ENCODE data around the gene COG3.

The COG3 gene

GRCh38 chr13:45473627-45474026 lies 8.9 kb downstream of the COG3 start:
- Histone ChIP-seq H3K27me3 (ENCODE audit: insufficient read depth, poor library complexity, severe bottlenecking) (no peaks in the 10 kb centered on the region), H3K4me3 (replicated peaks; ENCODE audit: insufficient read depth, low read length) (no peak overlapping the region), H3K27ac (replicated peaks) (no peak overlapping the region)
- no peak for TF ChIP-seq SPI1 (IDR thresholded peaks at IDR 0.05; ENCODE audit: borderline replicate concordance, low read depth)
- no peak for TF ChIP-seq CTCF (IDR thresholded peaks at IDR 0.05; ENCODE audit: insufficient read depth, low read length)
- no peak for TF ChIP-seq POLR2AphosphoS5 (IDR thresholded peaks at IDR 0.05; ENCODE audit: low read depth)
- no peak for TF ChIP-seq REST (IDR thresholded peaks at IDR 0.05; ENCODE audit: insufficient replicate concordance, low read depth)
- no peak for DNase-seq (ENCODE audit: low read depth in 1 of 2, low spot score in 1 of 2)

GRCh38 chr13:45474584-45475454 lies 10.1 kb downstream of the COG3 start:
- TF ChIP-seq GABPA (IDR thresholded peaks at IDR 0.05; ENCODE audit: low read depth): no peak
- no peak for TF ChIP-seq REST (IDR thresholded peaks at IDR 0.05; ENCODE audit: insufficient replicate concordance, low read depth)
- no peak for TF ChIP-seq SPI1 (IDR thresholded peaks at IDR 0.05; ENCODE audit: borderline replicate concordance, low read depth)
- TF ChIP-seq CTCF (IDR thresholded peaks at IDR 0.05; ENCODE audit: insufficient read depth, low read length): no peak
- no peak for TF ChIP-seq POLR2AphosphoS5 (IDR thresholded peaks at IDR 0.05; ENCODE audit: low read depth)
- no peak overlapping the region for H3K4me3 ChIP-seq (replicated peaks; ENCODE audit: insufficient read depth, low read length)
- no peak overlapping the region for H3K27ac ChIP-seq (replicated peaks)
- no peaks in the 10 kb centered on the region for H3K27me3 ChIP-seq (ENCODE audit: insufficient read depth, poor library complexity, severe bottlenecking)
- DNase-seq (ENCODE audit: low read depth in 1 of 2, low spot score in 1 of 2): no peak

GRCh38 chr13:45479661-45480060 lies 14.9 kb downstream of the COG3 start:
- DNase-seq (ENCODE audit: low read depth in 1 of 2, low spot score in 1 of 2): no peak
- no peak for TF ChIP-seq REST (IDR thresholded peaks at IDR 0.05; ENCODE audit: insufficient replicate concordance, low read depth)
- no peak for TF ChIP-seq POLR2AphosphoS5 (IDR thresholded peaks at IDR 0.05; ENCODE audit: low read depth)
- no peak for TF ChIP-seq GABPA (IDR thresholded peaks at IDR 0.05; ENCODE audit: low read depth)
- no peak for TF ChIP-seq CTCF (IDR thresholded peaks at IDR 0.05; ENCODE audit: insufficient read depth, low read length)
- no peak for TF ChIP-seq SPI1 (IDR thresholded peaks at IDR 0.05; ENCODE audit: borderline replicate concordance, low read depth)
- Histone ChIP-seq H3K4me3 (replicated peaks; ENCODE audit: insufficient read depth, low read length) (no peak overlapping the region), H3K27me3 (ENCODE audit: insufficient read depth, poor library complexity, severe bottlenecking) (no peaks in the 10 kb centered on the region), H3K27ac (replicated peaks) (no peak overlapping the region)

Data from HL-60 (cell line).